Neural progenitor cell (in vitro differentiated cells): ENCODE measurements around the gene ABTB2. TPM values are rescaled to one million over a fixed set of nuclear protein-coding genes. Genes with fewer than 3 reads are reported as not detected.

ENCODE experiments used
- DNase-seq: peaks from one replicate; pipeline ENCODE4 v3.0.0-alpha.2; 2016; ENCODE audit warnings: low spot score
- H2AFZ ChIP-seq: fragments of 200-600 bp; sonication (generic); replicated peaks from 2 replicates; pipeline ENCODE4 v1.6.1; 2016; ENCODE audit warnings: antibody characterized with exemption
- H3F3A ChIP-seq: fragments of 200-600 bp; sonication (generic); 2 replicates; pipeline ENCODE4 v1.6.1; 2016; ENCODE audit warnings: antibody characterized with exemption, low read depth
- H3K27ac ChIP-seq: fragments of 200-600 bp; sonication (generic); 2 replicates; pipeline ENCODE4 v1.5.1; 2016; ENCODE audit warnings: mild to moderate bottlenecking
- H3K27me3 ChIP-seq: fragments of 200-600 bp; sonication (generic); 2 replicates; pipeline ENCODE4 v1.6.1; 2016; ENCODE audit warnings: mild to moderate bottlenecking, moderate library complexity
- H3K36me3 ChIP-seq: fragments of 200-600 bp; sonication (generic); 2 replicates; pipeline ENCODE4 v1.5.1; 2016
- H3K4me1 ChIP-seq: fragments of 200-600 bp; sonication (generic); 2 replicates; pipeline ENCODE4 v1.6.1; 2016; ENCODE audit warnings: mixed run types
- H3K4me2 ChIP-seq: fragments of 200-600 bp; sonication (generic); 2 replicates; pipeline ENCODE4 v1.6.1; 2016
- H3K4me3 ChIP-seq: fragments of 200-600 bp; sonication (generic); 2 replicates; pipeline ENCODE4 v1.5.1; 2016
- H3K79me2 ChIP-seq: fragments of 200-600 bp; sonication (generic); 2 replicates; pipeline ENCODE4 v1.6.1; 2016; ENCODE audit warnings: low read depth
- H3K9ac ChIP-seq: fragments of 200-600 bp; sonication (generic); 2 replicates; pipeline ENCODE4 v1.6.1; 2016
- H3K9me3 ChIP-seq: fragments of 200-600 bp; sonication (generic); 2 replicates; pipeline ENCODE4 v1.5.1; 2016; ENCODE audit warnings: low read depth
- H4K20me1 ChIP-seq: fragments of 200-600 bp; sonication (generic); 2 replicates; pipeline ENCODE4 v1.6.1; 2016; ENCODE audit warnings: low read depth
- H3K27ac Mint-ChIP-seq: 3 replicates; pipeline ENCODE4 v1.8.0; 2021; ENCODE audit warnings: mixed read lengths
- H3K27me3 Mint-ChIP-seq: 2 replicates; pipeline ENCODE4 v1.8.0; 2022; ENCODE audit warnings: low read depth, mild to moderate bottlenecking, inconsistent platforms, moderate library complexity, mixed read lengths; ENCODE audit not compliant: insufficient read depth
- H3K36me3 Mint-ChIP-seq: 3 replicates; pipeline ENCODE4 v1.8.0; 2021; ENCODE audit warnings: mixed read lengths
- H3K4me1 Mint-ChIP-seq: 3 replicates; pipeline ENCODE4 v1.8.0; 2021; ENCODE audit warnings: mixed read lengths
- H3K4me3 Mint-ChIP-seq: 3 replicates; pipeline ENCODE4 v1.8.0; 2021; ENCODE audit warnings: mild to moderate bottlenecking, moderate library complexity, mixed read lengths
- H3K9me3 Mint-ChIP-seq: 3 replicates; pipeline ENCODE4 v1.8.0; 2020; ENCODE audit warnings: mixed read lengths
- EZH2 ChIP-seq: fragments of 200-600 bp; sonication (generic); IDR thresholded peaks from 2 replicates; pipeline ENCODE4 v1.6.1; 2017; ENCODE audit warnings: antibody characterized with exemption, mild to moderate bottlenecking, moderate library complexity
- EZH2phosphoT487 ChIP-seq: fragments of 200-600 bp; sonication (generic); IDR thresholded peaks from 2 replicates; pipeline ENCODE4 v1.6.1; 2017; ENCODE audit warnings: antibody characterized with exemption
- total RNA-seq: library from RNA; depleted of rRNA; stranded (reverse); fragments of >200 nt; gene quantifications from 2 replicates; pipeline ENCODE4 v1.2.3, GENCODE V29; 2015; ENCODE audit warnings: low replicate concordance
- TF ChIP-seq, protein P1 (sequence below): fragments of 200-600 bp; sonication (generic); IDR thresholded peaks from 2 replicates; pipeline ENCODE4 v1.5.1; 2017; ENCODE audit warnings: antibody characterized with exemption, mild to moderate bottlenecking

The ABTB2 gene
- total RNA-seq, 1 donor from 2014 or later = 0.37 TPM

DNA sequence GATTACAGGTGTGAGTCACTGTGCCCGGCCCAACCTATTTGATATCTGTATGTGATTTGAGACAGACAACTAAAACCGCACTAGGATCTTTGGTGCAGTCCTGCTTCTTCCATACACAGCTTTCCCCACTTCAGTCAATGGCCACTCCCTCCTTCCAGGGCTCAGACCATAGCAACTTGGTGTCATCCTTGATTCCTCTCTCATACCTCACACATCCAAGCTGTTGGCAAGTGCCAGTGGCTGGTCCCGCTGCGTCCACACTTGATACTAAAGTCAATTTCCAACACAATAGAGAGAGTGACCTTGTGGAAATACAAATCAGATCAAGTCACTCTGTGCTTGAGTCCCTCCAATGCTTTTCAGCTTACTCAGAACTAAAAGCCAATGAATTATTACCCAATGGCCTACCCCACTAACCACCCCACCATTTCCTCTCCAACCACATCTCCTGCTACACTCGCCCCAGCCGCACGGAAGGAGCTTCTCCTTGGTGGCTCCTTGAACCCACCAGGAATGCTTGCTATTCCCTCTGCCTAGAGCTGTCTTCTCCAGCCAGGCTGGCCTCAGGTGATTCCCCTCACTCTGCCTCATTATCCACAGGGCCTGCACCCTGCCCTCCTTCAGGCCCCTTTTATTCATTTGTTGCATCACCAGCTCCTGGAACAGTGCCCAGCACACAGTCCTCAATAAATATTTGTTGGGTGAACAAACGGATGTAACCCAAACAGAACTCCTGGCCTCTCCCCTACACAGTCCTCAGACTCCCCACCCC, 12.9 kb downstream of the ABTB2 start:
- H3F3A ChIP-seq = peaks cover 7% of the 10 kb centered on the region
- no peak for DNase-seq
- H3K9ac ChIP-seq = no peak overlapping the region
- no peak overlapping the region for H2AFZ ChIP-seq
- Mint-ChIP-seq H3K36me3 (no peaks in the 10 kb centered on the region), H3K27ac (no peak overlapping the region), H3K27me3 (peaks cover 8% of the 10 kb centered on the region), H3K4me3 (no peak overlapping the region), H3K4me1 (peaks cover 16% of the 10 kb centered on the region), H3K9me3 (no peaks in the 10 kb centered on the region)
- no peaks in the 10 kb centered on the region for H3K9me3 ChIP-seq
- no peak overlapping the region for H3K4me2 ChIP-seq
- TF ChIP-seq EZH2 = no peak
- TF ChIP-seq, protein P1, sequence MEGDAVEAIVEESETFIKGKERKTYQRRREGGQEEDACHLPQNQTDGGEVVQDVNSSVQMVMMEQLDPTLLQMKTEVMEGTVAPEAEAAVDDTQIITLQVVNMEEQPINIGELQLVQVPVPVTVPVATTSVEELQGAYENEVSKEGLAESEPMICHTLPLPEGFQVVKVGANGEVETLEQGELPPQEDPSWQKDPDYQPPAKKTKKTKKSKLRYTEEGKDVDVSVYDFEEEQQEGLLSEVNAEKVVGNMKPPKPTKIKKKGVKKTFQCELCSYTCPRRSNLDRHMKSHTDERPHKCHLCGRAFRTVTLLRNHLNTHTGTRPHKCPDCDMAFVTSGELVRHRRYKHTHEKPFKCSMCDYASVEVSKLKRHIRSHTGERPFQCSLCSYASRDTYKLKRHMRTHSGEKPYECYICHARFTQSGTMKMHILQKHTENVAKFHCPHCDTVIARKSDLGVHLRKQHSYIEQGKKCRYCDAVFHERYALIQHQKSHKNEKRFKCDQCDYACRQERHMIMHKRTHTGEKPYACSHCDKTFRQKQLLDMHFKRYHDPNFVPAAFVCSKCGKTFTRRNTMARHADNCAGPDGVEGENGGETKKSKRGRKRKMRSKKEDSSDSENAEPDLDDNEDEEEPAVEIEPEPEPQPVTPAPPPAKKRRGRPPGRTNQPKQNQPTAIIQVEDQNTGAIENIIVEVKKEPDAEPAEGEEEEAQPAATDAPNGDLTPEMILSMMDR = no peak
- H4K20me1 ChIP-seq = no peaks in the 10 kb centered on the region
- no peaks in the 10 kb centered on the region for H3K36me3 ChIP-seq
- no peak overlapping the region for H3K4me3 ChIP-seq
- H3K27me3 ChIP-seq = no peaks in the 10 kb centered on the region
- peaks cover 12% of the 10 kb centered on the region for H3K4me1 ChIP-seq
- no peak overlapping the region for H3K27ac ChIP-seq
- no peaks in the 10 kb centered on the region for H3K79me2 ChIP-seq

DNA sequence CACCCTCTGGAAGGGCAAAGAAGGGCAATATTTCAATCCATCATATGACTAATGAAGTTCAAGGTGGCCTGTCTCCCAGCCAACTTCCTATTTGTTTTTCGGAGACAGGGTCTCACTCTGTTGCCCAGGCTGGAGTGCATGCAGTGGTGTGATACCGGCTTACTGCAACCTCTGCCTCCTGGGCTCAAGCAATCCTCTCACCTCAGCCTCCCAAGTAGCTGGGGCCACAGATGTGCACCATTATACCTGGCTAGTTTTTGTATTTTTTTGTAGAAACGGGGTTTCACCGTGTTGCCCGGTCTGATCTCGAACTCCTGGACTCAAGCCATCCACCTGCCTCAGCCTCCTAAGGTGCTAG, 13.4 kb downstream of the ABTB2 start:
- no peaks in the 10 kb centered on the region for H3K27me3 ChIP-seq
- H4K20me1 ChIP-seq = no peaks in the 10 kb centered on the region
- H3K4me2 ChIP-seq = no peak overlapping the region
- Mint-ChIP-seq H3K27ac (no peak overlapping the region), H3K36me3 (no peaks in the 10 kb centered on the region), H3K4me1 (peaks cover 18% of the 10 kb centered on the region), H3K27me3 (peaks cover 8% of the 10 kb centered on the region), H3K9me3 (no peaks in the 10 kb centered on the region), H3K4me3 (no peak overlapping the region)
- H3K36me3 ChIP-seq = no peaks in the 10 kb centered on the region
- no peaks in the 10 kb centered on the region for H3K79me2 ChIP-seq
- no peak overlapping the region for H2AFZ ChIP-seq
- H3K27ac ChIP-seq = no peak overlapping the region
- H3K4me1 ChIP-seq = peaks cover 12% of the 10 kb centered on the region
- H3K9me3 ChIP-seq = no peaks in the 10 kb centered on the region
- H3K4me3 ChIP-seq = no peak overlapping the region
- H3F3A ChIP-seq = peaks cover 7% of the 10 kb centered on the region
- no peak for DNase-seq
- TF ChIP-seq EZH2phosphoT487 (no peak), EZH2 (no peak)
- TF ChIP-seq, protein P1 = no peak
- no peak overlapping the region for H3K9ac ChIP-seq

DNA sequence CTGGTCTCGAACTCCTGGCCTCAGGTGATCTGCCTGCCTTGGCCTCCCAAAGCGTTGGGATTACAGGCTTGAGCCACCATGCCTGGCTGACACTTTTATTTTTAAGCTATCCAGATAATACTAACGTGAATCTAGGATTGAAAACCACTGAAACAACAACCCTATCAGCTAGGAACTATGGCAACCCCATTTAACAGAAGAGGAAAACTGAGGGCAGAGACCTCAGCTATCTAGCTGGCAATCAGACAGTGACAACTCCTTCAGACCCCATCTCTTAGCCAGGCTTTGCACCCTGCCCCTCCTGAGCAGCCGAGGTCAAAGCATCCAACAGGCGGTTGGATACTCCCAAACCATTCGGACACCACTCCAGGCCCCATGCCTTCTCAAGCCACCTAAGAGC, 14.1 kb downstream of the ABTB2 start:
- Histone ChIP-seq H3F3A (peaks cover 7% of the 10 kb centered on the region), H3K4me2 (no peak overlapping the region), H3K9me3 (no peaks in the 10 kb centered on the region), H3K27me3 (no peaks in the 10 kb centered on the region), H3K9ac (no peak overlapping the region), H3K36me3 (no peaks in the 10 kb centered on the region), H4K20me1 (no peaks in the 10 kb centered on the region), H3K27ac (no peak overlapping the region), H3K4me1 (peaks cover 12% of the 10 kb centered on the region), H3K4me3 (no peak overlapping the region), H3K79me2 (no peaks in the 10 kb centered on the region), H2AFZ (no peak overlapping the region)
- Mint-ChIP-seq H3K27me3 (peaks cover 8% of the 10 kb centered on the region), H3K36me3 (no peaks in the 10 kb centered on the region), H3K4me1 (peaks cover 18% of the 10 kb centered on the region), H3K27ac (no peak overlapping the region), H3K4me3 (no peak overlapping the region), H3K9me3 (no peaks in the 10 kb centered on the region)
- TF ChIP-seq, protein P1 = no peak
- no peak for TF ChIP-seq EZH2phosphoT487
- TF ChIP-seq EZH2 = no peak
- no peak for DNase-seq
